OCI-LY1 (cell line): ENCODE measurements around the gene CLEC16A.

Experiments
- CTCF ChIP-seq: fragments of 200-600 bp; sonication (generic), shearing (Covaris generic); IDR thresholded peaks from 2 replicates; pipeline ENCODE4 v1.5.1; 2017; ENCODE audit warnings: mild to moderate bottlenecking, antibody characterized with exemption, low read length, moderate library complexity, mixed read lengths
- EZH2 ChIP-seq: fragments of 200-600 bp; sonication (generic), shearing (Covaris generic); IDR thresholded peaks from 2 replicates; pipeline ENCODE4 v1.8.0; 2017; ENCODE audit warnings: borderline replicate concordance, mixed run types, mild to moderate bottlenecking, antibody characterized with exemption, low read length, moderate library complexity, mixed read lengths

- TF ChIP-seq CTCF (no peak), EZH2 (no peak)
Observed at GRCh38 chr16:11187522-11188023, 243.2 kb downstream of the CLEC16A start.
